Omental fat pad (tissue), 4 donors: Measurements from ENCODE around the gene ACTL7B. TPM values are rescaled to one million over a fixed set of nuclear protein-coding genes. Genes with fewer than 3 reads are reported as not detected.
"Not testable (repeated sequence)": the region's sequence is repeated elsewhere in the genome, so short reads cannot be mapped to it uniquely, and the experiment has no call there.

Experiments
- ATAC-seq: fragments of 150-250 bp; one replicate; pipeline ENCODE4 v1.9.1; 2016; ENCODE audit warnings: mild to moderate bottlenecking, moderate library complexity; ENCODE audit not compliant: low FRiP score
- DNase-seq: peaks from one replicate; pipeline ENCODE4 v3.0.0-alpha.2; 2019; ENCODE audit warnings: low spot score
- total RNA-seq, 4 donors: library from RNA; depleted of rRNA; stranded (reverse); fragments of >200 nt; gene quantifications; one replicate each; pipeline ENCODE4 v1.1.0, GENCODE V29; 2016
- TF ChIP-seq, protein P1 (sequence below), 3 donors: fragments of 450-650 bp; IDR thresholded peaks; one replicate each; pipeline ENCODE4 v1.5.1; 2016 to 2017; ENCODE audit warnings: antibody characterized with exemption in 3 of 3, mild to moderate bottlenecking in 3 of 3, moderate library complexity in 2 of 3

The ACTL7B gene
- total RNA-seq, 4 donors from 2014 or later = 0.32 TPM; not detected in 3

- TF ChIP-seq, protein P1, sequence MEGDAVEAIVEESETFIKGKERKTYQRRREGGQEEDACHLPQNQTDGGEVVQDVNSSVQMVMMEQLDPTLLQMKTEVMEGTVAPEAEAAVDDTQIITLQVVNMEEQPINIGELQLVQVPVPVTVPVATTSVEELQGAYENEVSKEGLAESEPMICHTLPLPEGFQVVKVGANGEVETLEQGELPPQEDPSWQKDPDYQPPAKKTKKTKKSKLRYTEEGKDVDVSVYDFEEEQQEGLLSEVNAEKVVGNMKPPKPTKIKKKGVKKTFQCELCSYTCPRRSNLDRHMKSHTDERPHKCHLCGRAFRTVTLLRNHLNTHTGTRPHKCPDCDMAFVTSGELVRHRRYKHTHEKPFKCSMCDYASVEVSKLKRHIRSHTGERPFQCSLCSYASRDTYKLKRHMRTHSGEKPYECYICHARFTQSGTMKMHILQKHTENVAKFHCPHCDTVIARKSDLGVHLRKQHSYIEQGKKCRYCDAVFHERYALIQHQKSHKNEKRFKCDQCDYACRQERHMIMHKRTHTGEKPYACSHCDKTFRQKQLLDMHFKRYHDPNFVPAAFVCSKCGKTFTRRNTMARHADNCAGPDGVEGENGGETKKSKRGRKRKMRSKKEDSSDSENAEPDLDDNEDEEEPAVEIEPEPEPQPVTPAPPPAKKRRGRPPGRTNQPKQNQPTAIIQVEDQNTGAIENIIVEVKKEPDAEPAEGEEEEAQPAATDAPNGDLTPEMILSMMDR (IDR thresholded peaks at IDR 0.05) = no peak
- DNase-seq (no peak), ATAC-seq (no peak)
These were observed 901 bp downstream of the ACTL7B start for GRCh38 chr9:108854641-108855528.

DNA sequence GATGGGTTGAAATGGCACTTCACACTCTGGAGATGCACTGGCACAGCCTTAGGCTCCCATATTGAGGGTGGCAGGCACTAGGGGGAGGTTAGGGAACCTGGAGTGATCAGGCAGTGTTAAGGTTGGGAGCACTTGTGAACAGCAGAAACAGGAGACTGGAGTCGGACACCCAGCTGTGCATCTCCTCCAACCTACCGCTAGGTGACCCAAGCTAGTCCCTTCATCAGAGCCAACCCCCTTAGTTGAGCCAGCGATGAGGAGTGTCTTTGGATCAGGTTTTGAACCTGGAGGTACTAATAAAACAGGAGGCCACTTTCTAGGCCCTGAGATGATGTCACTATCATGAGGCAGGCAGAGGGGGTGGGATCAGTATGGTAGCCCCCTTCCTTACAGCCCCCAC is 1.7 kb downstream of the ACTL7B start:
- DNase-seq = no peak
- TF ChIP-seq, protein P1 (IDR thresholded peaks at IDR 0.05) = no peak
- ATAC-seq = no peak

- DNase-seq (no peak), ATAC-seq (no peak)
- TF ChIP-seq, protein P1 (IDR thresholded peaks at IDR 0.05) = no peak
These were observed 3.7 kb downstream of the ACTL7B start for GRCh38 chr9:108852079-108852478.

DNA sequence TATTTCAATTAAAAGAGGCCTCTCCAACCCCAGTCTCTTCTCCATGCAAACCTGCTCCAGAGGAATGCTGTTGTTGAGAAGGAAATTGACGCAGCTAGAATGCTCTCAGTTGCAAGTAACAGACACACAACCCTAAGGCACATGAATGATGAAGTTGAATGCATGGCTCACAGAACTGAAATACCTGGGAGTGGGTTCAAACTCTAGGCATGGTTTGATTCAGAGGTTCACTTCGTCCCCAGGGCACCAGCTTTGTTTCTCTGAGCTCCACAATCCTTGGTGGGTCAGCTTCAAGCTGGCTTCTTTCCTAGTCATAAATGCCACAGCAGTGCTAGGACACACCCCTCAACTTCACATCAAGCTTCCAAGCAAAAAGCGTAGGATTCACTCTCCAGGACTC is 4.6 kb downstream of the ACTL7B start:
- ATAC-seq (no peak), DNase-seq (no peak)
- TF ChIP-seq, protein P1 (IDR thresholded peaks at IDR 0.05) = no peak

DNA sequence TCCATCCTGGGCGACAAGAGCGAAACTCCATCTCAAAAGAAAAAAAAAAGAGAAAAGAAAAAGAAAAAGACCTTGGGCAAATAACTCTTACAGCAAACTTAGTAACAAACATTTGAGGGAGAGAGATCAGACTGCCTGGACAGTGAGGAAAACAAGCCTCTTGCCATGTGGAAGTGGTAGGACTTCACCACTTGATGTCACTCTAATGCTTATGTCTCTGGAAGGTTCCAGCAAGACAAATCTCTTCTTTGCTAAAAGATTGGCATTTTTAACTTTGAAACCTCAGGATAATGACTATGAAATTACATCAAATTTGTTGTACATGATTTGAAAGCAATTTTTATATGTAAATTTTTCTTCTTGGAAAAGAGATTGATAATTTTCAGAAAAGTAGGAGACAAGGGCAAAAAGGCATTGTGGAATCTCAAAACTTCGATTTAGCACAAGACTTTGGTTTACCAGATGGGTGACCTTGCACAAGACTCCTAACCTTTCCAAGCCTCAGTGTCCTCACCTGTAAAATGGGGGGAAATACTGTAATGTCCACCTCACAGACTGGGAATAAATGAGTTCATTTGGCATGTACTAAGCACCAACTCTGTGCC is 5.4 kb downstream of the ACTL7B start:
- no peak for DNase-seq
- TF ChIP-seq, protein P1 (IDR thresholded peaks at IDR 0.05) = no peak
- ATAC-seq = no peak

DNA sequence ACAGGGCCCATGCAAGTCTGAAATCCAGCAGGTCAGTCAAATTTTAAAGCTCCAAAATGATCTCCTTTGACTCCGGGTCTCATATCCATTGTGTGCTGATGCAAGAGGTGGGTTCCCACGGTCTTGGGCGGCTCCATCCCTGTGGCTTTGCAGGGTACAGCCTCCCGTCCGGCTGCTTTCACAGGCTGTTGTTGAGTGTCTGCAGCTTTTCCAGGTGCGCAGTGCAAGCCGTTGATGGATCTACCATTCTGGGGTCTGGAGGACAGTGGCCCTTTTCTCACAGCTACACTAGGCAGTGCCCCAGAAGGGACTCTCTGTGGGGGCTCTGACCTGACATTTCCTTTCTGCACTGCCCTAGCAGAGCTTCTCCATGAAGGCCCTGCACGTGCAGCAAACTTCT is 7.5 kb downstream of the ACTL7B start:
- ATAC-seq, DNase-seq: not testable (repeated sequence)

- ATAC-seq (no peak), DNase-seq (no peak)
- TF ChIP-seq, protein P1 (IDR thresholded peaks at IDR 0.05) = no peak
These were observed 9.8 kb downstream of the ACTL7B start for GRCh38 chr9:108845947-108846346.
